PC-3 (cell line): ENCODE results near the gene TOP3A.

Experiments used
- EZH2 ChIP-seq: fragments of 300-600 bp; sonication (generic); IDR thresholded peaks from one replicate; pipeline ENCODE4 v1.6.1; 2017; ENCODE audit warnings: antibody characterized with exemption, mild to moderate bottlenecking, low read length; ENCODE audit not compliant: unreplicated experiment
- EZH2phosphoT487 ChIP-seq: fragments of 300-600 bp; sonication (generic); IDR thresholded peaks from 2 replicates; pipeline ENCODE4 v1.6.1; 2018; ENCODE audit warnings: mild to moderate bottlenecking, antibody characterized with exemption, low read length, borderline replicate concordance
- TF ChIP-seq, protein P1 (sequence below): fragments of 300-600 bp; sonication (generic); conservative IDR thresholded peaks from 2 replicates; pipeline ENCODE4 v1.5.1; 2017; ENCODE audit warnings: antibody characterized with exemption, low read depth, mild to moderate bottlenecking, low read length

DNA sequence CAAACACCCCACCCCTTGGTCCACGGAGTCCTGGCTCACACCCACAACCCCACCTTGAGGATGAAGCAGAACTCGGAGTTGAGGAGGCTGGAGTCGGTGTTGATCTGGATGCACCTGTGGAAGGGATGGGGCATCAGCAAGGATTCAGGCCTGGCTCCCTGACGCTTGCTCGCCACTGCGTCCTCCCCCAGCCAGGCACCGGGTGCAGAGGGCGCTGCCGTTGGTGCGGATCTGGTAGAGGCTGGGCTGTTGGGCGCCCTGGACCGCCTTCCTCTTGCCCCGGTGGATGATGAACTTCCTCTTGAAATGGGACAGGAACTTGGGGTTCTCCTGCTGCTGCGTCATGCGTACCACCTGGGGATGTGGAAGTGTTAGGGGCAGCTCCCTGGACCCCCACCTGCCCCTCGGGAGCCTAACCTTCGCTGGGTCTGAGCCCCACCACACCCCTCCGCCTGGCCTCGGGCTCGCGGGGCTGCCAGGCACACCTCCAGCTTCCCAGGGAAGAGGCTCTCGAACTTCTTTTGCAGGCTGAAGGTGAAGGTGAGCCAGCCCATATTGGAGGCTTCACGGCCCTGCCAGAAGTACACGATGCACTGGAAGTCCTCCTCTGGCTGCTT lies 68.6 kb downstream of the TOP3A start:
- TF ChIP-seq EZH2 (no peak), EZH2phosphoT487 (no peak)
- TF ChIP-seq, protein P1, sequence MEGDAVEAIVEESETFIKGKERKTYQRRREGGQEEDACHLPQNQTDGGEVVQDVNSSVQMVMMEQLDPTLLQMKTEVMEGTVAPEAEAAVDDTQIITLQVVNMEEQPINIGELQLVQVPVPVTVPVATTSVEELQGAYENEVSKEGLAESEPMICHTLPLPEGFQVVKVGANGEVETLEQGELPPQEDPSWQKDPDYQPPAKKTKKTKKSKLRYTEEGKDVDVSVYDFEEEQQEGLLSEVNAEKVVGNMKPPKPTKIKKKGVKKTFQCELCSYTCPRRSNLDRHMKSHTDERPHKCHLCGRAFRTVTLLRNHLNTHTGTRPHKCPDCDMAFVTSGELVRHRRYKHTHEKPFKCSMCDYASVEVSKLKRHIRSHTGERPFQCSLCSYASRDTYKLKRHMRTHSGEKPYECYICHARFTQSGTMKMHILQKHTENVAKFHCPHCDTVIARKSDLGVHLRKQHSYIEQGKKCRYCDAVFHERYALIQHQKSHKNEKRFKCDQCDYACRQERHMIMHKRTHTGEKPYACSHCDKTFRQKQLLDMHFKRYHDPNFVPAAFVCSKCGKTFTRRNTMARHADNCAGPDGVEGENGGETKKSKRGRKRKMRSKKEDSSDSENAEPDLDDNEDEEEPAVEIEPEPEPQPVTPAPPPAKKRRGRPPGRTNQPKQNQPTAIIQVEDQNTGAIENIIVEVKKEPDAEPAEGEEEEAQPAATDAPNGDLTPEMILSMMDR: no peak
